ENCODE measurements around the gene ATIC.

- TF ChIP-seq CTCF (conservative IDR thresholded peaks at IDR 0.05): no peak
- TF ChIP-seq ZFX (IDR thresholded peaks at IDR 0.05): no peak
Observed at GRCh38 chr2:215277944-215278343, 33.9 kb upstream of the ATIC start.

All from C4-2B (cell line).